Erythroblast (primary cell): Measurements from ENCODE around the gene PON2.

ENCODE experiments used
- GATA1 ChIP-seq: IDR thresholded peaks from 2 replicates; pipeline ENCODE4 v1.6.1; 2011; ENCODE audit warnings: low read depth, mild to moderate bottlenecking, control low read depth, low read length, moderate library complexity
- POLR2A ChIP-seq: IDR thresholded peaks from 2 replicates; pipeline ENCODE4 v1.6.1; 2011; ENCODE audit warnings: mild to moderate bottlenecking, low read length

GRCh38 chr7:95467912-95468607, 33.2 kb upstream of the PON2 start:
- TF ChIP-seq POLR2A (no peak), GATA1 (no peak)
